GM18517 (cell line): ENCODE data around the gene CILP.
"Not testable (repeated sequence)": the region's sequence is repeated elsewhere in the genome, so short reads cannot be mapped to it uniquely, and the experiment has no call there.

Experiments
- ATAC-seq: cut with Tn5 transposase; IDR thresholded peaks from one replicate; pipeline ENCODE4 v1.9.1; 2021; ENCODE audit warnings: mild to moderate bottlenecking, moderate library complexity; ENCODE audit not compliant: unreplicated experiment

The CILP gene

DNA sequence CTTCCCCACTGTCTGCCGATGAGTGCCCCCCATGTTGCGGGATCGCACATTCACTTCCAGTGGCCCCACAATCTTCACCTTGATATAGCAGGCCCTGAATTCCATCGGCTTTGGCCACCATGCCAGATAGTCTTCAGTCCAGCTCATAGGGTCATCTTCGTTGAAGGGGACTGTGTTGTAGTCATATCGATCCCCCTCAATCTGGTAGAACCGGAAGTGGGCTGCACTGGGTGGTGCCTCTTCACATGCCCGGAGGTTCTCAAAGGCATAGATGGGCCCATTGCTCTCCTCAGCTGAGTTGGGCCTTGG lies 14.0 kb downstream of the CILP start:
- ATAC-seq = no peak

- ATAC-seq = no peak
Measured at GRCh38 chr15:65196637-65197336, 14.5 kb downstream of the CILP start.

GRCh38 chr15:65195548-65195923 lies 15.7 kb downstream of the CILP start:
- ATAC-seq = no peak

DNA sequence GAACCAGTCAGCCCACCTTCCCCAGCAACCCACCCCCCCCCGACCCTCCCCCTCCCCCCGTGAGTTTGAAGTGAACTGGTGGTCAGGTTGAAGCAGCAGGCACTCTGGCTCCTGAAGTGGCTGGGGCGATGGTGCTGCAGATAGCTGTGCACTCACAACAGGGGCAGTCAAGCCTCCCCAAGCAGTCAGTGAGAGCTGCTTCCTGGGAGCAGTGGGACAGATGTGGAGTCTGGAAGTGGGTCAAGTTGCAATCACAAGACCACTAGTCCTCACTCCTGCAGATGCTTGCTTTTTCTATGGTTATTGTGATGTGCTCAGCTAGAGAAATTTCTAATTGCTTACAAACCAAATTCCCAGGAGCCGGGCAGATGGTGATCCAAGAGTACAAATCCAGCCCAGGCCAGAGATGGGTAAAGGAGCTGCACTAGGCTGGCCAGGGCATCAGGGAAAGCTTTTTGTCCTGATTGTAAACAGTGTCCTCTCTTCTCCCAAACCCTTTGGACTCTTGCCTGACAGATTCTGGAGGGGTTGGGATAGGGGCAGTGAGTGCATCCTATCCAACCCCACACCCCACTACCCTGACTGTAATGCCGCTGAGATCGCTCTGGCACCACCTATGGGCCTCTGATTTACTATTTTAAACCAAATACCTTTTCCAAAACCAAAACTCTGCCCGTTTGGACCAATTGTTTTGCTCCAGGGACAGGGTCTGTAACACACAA lies 16.3 kb downstream of the CILP start:
- no peak for ATAC-seq

DNA sequence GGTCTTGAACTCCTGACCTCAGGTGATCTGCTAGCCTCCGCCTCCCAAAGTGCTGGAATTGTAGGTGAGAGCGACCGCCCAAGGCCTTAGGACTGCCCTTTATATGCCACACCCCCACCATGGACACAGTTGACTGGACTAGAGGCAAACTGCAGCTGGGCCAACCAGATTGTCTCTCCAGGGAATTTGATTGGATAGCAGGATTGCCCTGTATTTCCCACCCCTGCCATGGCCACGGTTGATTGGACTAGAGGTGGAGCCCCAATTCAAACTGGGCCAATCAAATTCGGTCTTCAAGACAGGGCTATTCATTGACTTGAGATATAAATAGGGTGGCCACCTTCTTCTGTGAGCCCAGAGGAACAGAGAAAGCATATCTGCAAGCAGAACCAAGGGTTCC lies 19.3 kb downstream of the CILP start:
- ATAC-seq = no peak

DNA sequence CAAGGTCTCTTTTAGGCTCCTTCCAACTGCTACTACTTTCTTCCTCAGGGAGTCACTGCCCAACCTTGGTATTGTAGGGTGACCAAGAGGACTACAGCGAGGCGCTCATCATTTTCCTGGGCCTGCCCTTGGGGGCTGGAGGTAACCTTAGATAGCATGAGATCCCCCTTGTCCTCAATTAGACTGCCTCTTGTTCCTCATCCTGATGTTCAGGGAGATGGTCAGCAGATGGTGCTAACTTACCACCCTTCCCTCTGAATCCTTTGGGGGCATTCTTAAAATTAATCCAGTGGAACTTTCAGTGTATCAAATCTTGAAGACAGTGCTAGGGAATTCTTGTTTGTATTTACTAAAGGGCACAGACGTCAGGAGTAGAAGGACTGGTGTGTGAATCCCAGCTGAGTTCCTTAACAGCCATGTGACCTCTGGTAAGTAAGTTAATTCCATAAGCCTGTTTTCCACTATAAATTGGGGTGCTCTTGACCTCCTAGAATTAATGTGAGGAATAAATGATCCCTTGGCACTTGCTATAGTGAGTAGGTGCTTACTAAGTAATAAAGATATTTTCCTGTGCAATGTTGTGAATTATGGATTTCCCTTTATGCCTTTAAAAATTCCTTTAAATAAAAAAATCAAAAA lies 22.1 kb downstream of the CILP start:
- no peak for ATAC-seq

- ATAC-seq = not testable (repeated sequence)
Measured at GRCh38 chr15:65188472-65188871, 22.8 kb downstream of the CILP start.

DNA sequence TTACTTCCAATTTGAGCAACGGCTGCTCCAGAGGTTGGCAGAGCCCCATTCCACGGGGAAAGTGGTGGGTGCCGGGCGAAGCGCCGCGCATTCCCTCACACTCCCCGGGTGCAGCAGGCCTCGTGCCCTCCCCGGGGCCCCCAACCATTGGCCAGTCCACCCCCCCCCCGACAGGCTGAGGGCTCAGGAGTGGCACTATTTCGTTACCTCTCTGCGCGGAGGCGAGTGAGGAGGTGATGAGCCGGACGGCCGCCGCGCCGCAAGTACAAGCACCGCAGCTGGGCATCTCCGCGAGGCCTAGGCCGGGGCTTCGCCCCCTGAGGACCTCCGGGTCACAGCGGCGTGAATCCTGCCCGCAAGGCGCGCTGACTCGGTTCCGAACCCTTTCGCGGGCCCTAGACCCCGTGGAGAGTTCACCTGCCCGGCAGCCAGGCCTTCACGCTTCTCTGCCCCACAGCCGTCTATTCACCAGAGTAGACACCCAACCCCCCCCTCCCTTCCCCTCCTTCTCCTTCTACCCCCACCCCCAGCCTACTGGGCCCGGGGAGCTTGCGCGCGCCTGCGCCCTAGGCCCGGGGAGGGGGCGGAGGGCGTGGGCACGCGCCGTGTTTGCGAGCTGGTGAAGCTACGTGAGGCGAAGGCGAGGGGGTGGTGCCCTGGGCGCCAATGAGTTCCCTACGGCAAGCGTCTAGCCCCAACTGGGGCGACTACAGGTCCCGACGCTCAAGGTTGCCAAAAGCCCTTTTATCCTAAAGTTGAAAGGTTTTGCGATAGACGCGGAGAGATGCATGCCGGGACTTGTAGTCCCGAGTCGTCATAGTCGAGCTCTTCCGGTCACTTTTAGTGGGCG lies 26.2 kb downstream of the CILP start, which contains the start of gene CLPX:
CLPX (minus strand) TSS at position 475 of the 850 bp plus-strand sequence; CDS start at position 286, 189 bp downstream.
- peak; percentile 74 for ATAC-seq

DNA sequence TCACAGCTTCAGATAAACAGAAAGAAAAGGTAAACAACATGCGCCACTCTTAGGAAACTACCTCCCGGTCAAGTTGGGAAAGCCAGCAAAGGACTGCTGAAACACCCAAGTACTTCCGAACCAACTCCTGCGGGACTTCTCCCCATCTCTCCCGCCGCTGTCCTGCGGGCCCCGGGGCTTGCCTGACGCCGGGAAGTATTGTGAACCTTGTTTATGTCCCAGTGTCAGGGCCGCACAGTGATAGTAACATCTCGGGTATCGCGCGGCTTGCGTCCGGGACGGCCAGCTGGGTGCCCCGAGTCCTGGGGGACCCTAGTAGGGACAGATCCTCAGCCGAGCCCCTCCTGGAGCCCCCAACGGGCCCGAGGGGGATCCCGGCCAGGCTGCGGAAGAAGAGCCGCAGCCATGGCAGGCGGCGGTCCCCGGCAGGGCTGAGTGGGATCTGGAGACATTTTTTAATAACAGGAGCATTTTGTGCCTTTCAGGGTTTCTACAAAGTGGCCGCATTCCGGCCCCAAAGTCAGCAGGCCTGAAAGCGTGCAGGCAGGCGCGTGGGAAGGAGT lies 26.9 kb downstream of the CILP start:
- ATAC-seq = peak; percentile 26

GRCh38 chr15:65183865-65184159 lies 27.5 kb downstream of the CILP start:
- ATAC-seq = no peak

DNA sequence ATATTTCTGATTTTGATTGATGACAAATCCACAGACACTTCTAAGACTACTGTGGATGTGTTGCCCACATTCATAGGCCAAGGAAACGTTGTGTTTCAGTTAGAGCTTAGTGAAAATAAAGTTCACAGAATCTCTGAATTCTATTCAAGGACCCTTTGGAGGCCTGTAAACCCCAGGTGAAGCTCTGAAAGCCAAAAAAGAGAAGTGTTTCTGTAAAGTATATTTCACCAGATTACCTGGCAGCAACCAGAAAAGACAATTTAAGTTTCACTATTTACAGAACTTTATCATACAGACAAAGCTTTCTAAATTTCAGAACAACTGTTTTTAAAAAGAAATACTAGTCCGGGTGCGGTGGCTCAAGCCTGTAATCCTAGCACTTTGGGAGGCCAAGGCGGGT lies 28.7 kb downstream of the CILP start:
- ATAC-seq = no peak

DNA sequence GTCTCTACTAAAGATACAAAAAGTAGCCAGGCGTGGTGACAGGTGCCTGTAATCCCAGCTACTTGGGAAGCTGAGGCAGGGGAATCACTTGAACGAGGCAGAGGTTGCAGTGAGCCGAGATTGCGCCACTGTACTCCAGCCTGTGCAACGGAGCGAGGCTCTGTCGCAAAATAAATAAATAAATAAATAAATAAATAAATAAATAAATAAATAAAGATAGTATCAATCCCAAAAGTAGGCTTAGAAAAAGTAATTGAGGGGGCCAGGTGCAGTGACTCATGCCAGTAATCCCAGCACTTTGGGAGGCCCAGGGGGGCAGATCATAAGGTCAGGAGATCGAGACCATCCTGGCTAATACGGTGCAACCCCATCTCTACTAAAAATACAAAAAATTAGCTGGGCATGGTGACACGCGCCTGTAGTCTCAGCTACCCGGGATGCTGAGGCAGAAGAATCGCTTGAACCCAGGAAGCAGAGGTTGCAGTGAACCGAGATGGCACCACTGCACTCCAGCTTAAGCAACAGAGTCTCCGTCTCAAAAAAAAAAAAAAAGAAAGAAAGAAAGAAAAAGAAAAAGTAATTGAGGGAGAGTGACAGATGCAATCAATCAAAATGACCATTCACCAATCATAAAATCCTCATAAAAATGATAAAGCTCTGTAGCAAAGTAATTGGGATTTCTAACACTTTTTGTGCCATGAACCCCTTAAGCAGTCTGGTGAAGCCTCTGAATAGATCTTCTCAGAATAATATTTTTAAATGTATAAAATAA lies 29.5 kb downstream of the CILP start:
- not testable (repeated sequence) for ATAC-seq

- ATAC-seq = no peak
Measured at GRCh38 chr15:65180167-65180566, 31.1 kb downstream of the CILP start.

DNA sequence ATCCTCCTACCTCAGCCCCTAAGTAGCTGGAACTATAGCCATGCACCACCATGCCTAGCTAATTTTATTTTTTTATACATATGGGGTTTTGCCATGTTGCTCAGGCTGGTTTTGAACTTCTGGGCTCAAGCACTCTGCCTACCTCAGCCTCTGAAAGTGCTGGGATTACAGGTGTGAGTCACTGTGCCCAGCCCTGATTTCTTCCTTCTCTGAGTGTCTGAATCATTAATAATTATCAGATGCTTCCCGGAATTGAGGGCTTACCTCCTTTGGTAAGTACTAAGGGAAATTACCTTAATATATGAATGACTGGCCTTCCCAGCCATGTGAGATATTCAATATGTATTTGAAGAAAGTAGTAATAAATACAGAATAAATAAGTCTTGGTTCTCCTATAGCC lies 33.4 kb downstream of the CILP start:
- ATAC-seq = no peak

- no peak for ATAC-seq
Measured at GRCh38 chr15:65176056-65176455, 35.2 kb downstream of the CILP start.

- ATAC-seq = no peak
Measured at GRCh38 chr15:65175511-65175910, 35.8 kb downstream of the CILP start.

- ATAC-seq = no peak
Measured at GRCh38 chr15:65174509-65174908, 36.8 kb downstream of the CILP start.

GRCh38 chr15:65172531-65172930 lies 38.7 kb downstream of the CILP start:
- no peak for ATAC-seq

GRCh38 chr15:65171428-65171827 lies 39.8 kb downstream of the CILP start:
- ATAC-seq = no peak

- ATAC-seq = no peak
Measured at GRCh38 chr15:65165875-65166274, 45.4 kb downstream of the CILP start.
